GM18511 (cell line): Measurements from ENCODE around the gene SMC3.

Source experiments
- ATAC-seq: cut with Tn5 transposase; IDR thresholded peaks from one replicate; pipeline ENCODE4 v1.9.1; 2021; ENCODE audit warnings: mild to moderate bottlenecking, moderate library complexity; ENCODE audit not compliant: unreplicated experiment

Gene SMC3

DNA sequence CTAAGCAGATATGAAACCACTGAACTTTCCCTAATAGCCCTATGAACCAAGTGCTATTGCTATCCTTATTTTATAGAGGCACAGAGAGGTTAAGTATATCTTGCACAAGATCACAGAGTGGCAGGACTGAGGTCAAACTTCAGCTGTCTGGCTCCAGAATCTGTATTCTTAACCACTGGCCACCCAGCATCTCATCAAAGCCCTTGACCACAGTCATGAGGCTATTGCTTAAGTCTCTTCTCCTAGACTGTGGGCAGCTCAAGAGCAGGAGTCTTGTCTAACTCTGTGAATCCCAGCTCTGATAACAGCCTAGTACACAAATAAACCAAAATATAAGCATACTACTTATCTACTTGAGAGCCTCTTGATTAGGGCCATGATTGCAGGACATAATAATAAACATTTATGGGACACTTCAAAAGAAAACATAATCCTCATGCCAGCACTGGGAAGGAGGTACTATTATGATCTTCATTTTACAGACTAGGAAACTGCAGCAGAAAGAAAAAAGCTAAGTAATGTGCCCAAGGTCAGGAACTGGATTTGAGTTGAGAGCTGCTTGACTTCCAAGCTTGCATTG, 22.4 kb upstream of the SMC3 start:
- ATAC-seq, result no peak

DNA sequence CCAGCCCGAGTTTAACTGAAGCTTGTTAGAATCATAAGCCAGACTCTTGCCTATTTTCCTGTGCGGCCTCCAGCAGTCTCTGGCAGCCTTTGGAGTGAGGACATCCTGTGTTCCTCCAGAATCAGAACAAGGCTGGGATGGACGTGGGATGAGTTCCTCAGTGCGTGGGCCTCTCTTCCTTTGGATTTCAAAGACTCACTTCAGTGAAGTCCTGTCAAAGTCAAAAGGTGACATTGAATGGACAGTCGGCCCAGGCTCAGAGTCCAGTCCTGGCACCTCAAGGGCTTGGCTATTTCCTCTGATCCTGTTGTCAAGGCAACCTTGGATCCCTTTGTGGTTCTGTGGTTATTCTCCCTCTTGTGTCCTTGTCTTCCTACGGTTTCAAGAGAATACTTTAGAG, 21.4 kb upstream of the SMC3 start:
- ATAC-seq, result no peak

DNA sequence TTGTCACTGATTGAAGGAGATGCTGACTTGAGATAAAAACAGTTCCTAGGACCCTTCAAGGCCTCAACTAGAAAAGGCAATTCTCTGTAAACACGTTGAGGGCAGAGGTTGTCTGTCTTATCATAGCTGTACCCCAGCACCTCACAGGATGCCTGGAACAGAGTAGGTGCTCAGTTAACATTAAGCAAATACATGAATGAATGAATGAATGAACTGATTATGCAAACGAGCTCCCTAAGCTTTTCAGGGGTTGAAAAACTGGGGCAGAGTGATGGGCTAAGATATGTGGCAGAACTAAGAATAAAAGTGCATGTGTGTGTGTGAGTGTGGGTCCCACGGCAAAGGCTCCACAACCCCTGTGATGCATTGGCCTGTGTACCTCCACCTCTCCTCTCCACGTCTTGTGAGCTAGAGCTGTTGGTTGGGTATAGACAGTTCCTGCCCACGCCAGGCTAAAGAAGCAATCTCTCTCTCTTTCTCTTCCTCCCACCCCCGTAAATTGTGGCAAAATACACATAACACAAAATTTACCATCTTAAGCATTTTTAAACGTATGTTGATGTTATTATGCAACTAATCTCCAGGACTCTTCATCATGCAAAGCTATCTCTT, 20.9 kb upstream of the SMC3 start:
- no peak for ATAC-seq

DNA sequence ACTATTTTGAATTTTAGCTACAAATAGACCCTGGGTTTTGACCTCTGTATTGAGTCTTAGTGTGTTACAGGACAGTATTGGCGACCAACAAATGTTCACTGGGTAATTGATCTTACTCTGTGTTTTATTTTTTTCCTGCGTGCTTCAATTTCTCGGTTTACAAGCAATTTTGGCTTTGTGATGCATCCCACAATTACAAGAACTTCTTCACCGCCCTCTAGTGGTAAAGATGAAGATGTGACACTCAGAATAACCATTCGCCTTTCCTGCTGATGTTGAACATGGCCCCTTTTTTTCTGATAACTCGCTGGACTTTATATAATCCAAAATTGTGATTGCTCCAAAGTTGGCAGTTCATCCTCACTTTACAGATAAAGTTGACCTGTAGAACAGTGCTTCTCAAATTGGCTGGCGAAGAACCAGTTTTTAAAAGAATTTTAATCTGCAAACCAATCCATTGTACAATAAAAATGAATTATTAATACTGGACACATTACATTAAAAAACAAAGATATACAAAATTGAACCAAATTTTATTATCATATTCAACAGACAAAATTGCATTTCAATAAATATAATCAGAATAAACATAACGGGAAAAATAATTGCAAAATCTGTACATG, 20.2 kb upstream of the SMC3 start:
- ATAC-seq, result no peak

DNA sequence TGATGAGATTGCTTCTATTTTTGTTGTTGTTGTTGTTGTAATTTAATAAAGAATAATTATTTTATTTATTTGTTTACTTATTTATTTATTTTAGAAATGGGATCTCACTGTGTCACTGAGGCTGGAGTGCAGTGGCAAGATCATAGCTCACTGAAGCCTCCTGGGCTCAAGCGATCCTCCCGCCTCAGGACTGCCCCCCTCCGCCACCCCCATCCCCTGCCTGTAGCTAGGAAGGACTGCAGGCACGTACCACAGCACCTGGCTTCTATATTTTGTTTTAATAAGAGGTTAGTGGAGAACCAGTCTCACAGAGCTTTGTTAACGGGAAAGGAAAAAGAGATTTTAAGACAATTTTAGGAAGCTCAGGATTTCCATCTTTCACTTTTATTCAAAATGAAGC, 19.5 kb upstream of the SMC3 start:
- no peak for ATAC-seq

DNA sequence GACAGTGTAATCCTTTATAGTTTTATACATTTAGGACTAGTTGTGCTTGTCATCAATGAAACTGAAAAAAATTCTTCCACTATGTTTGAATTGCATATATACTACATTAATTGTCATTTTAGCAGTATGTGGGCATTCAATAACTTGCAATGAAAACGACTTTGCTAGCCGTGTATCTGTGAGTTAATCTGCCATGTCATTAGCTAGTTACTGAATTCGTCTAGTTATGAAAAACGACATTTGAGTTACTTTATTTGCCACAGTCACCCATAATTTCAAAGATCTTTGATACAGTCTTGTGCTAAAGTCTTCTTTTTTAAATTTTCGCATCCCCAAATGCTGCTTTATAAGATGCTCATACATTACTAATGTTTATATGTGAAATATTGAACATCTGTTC, 18.3 kb upstream of the SMC3 start:
- no peak for ATAC-seq

DNA sequence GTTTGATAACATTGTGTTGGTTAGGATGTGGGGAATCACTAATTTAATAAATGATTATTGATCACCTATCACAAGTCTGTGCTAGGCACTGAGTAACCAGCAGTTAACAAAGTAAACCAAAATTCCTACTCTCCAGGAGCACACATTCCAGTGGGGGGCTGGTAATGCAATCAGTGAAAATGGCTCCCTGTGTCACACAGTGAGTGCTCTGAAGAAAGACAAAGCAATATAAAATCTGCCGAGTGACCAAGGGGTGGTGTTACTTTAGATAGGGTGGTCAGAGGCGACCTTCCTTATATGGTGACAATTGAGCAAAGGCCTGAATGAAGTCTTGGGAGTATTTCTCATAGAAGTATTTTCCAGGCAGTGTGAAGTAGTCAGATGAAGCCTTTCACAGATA, 13.6 kb upstream of the SMC3 start:
- no peak for ATAC-seq

DNA sequence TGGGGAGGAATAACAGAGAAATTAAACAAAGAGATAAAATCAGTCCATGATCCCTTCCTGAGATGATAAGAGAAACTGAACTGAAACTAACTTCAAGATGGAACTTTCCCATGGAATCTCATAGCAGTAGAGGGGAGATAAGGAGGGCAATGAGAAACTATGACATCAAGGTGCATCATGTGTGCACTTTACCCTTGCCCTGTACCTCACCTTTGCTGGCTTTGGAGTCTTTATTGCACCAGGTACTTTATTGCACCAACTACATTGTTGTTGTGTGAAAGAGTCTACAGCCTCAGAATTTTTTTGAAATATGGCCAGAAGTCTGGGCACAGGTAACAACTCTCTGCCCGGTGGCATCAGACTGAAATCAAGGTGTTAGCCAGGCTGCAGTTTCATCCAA, 11.2 kb upstream of the SMC3 start:
- no peak for ATAC-seq

DNA sequence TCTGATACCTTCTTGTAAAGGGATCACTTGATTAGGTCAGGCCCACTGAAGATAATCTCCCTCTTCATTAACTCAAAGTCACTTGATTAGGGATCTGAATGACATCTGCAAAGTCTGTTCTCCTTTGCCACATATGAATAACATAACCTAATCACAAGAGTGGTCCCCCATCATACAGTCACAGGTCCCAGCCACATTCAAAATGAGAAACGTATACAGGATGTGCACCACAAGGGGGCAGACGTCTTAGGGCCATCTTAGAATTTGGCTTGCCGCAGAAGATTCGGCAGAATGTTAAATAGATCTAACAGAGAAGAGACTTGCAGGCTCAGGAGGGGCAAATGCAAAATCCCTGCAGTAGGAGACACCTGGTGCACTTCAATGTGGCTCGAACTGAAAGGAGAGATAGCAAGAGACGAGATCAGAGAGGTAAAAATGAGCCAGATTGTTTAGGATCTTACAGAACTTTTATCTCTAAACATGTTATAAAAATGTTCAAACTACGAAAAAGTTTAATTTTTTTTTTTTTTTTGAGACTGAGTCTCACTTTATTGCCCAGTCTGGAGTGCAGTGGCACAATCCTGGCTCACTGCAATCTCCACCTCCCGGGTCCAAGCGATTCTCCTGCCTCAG, 10.4 kb upstream of the SMC3 start:
- peak; percentile 80 for ATAC-seq

DNA sequence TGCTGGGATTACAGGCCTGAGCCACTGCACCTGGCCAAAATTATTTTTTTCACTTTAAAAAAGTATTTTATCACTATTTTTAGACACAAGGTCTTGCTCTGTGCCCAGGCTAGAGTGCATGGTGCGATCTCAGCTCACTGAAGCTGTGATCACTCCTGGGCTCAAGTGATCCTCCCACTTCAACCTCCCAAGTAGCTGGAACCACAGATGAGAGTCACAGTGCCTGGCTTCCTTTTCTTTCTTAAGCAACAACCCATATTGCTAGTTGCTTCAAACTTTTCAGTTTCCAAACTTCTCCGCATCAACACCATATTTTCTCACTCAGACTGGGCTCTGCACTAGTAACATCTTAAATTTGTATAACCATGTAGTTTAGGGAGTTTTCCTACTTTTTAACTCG, 9.5 kb upstream of the SMC3 start:
- no peak for ATAC-seq

DNA sequence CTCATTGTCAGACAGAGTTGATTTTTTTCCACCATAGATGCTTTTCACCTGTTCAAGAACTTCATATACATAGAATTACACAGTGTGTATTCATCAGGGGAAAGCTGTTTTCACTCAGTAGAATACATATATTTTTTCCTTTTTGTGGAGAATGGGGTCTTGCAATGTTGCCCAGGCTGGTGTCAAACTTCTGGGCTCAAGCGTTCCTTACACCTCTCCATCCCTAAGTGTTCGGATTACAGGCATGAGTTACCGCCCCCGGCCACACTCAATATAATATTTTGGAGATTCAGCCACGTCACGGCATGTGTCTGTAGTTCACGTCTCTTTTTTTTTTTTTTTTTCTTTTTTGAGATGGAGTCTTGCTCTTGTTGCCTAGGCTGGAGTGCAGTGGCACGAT, 7.5 kb upstream of the SMC3 start:
- ATAC-seq, result no peak

DNA sequence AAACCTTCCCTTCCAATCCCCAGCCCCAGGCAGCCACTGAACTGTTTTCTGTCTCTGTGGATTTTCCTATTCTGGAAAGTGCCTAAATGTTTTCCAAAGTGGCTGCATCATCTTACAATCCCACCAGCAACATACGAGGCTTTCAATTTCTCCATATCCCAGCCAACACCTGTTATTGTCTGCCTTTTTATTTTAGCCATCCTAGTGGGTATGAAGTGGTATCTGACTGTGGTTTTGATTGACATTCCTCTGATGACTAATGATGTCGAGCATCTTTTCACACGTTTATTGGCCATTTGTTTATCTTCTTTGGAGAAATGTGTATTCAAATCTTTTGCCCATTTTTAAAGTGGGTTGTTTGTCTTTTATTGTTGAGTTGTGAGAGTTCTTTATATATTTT, 6.2 kb upstream of the SMC3 start:
- no peak for ATAC-seq

DNA sequence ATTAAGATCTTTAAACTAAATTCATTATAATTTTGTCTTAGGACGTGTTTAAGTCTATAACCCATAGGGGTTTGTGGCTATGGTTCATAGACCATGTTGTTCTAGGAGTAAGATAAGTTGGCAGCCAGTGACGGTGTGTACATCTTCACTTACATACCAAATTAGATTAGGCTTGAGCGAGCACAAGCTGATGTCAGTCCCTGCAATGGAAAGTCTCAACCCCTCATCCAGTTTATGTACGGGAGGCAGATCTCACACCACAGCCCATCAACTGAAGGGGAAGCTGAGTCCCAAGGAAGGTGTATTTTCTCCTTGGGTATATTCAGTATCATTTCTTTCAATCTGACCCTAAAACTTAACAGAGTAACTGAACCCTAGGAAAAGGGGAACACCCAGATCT, 5.1 kb upstream of the SMC3 start:
- no peak for ATAC-seq

DNA sequence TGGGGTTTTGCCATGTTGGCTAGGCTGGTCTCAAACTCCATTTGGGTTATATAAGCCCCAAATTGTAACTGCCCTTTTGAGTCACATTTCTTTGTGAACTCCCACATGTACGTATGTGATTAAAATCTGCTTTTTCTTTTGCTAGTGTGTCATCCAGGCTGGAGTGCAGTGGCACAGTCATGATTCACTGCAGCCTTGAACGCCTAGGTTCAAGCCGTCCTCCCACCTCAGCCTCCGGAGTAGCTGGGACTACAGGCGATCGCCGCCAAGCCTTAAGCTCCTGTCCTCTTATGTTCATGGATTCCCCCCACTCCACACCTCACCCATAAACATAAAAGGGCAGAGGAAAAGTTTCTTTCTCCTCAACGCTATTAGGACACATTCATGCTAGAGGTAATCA, 4.4 kb upstream of the SMC3 start:
- no peak for ATAC-seq

DNA sequence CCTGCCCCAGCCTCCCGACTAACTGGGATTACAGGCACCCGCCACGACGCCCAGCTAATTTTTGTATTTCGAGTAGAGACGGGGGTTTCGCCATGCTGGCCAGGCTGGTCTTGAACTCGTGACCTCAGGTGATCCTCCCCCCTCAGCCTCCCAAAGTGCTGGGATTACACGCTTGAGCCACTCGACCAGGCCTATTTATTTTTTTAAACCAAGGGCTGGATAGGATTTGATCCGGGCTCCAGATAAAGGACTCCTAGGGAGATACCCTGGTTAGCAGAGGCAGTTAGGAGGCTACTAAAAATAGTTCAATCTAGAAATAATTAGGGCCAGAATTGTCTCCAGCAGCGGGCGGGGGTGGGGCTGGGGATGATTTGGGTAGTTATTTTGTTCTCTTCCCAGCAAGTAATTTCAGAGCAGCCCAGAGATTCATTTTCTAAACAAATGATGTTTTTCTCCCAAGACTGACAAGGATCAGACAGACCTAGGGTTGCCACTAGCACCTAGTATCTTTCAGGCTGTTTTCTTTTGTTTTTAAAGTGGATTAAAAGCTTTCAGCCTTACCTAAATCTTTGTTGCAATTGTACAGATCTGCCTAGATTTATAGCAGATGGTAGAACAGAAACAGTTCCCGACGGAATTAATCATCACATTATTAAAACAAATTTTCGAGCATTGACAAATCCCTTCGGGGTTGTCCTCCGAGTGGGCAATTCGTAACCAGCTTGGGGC, 859 bp upstream of the SMC3 start:
- no peak for ATAC-seq

DNA sequence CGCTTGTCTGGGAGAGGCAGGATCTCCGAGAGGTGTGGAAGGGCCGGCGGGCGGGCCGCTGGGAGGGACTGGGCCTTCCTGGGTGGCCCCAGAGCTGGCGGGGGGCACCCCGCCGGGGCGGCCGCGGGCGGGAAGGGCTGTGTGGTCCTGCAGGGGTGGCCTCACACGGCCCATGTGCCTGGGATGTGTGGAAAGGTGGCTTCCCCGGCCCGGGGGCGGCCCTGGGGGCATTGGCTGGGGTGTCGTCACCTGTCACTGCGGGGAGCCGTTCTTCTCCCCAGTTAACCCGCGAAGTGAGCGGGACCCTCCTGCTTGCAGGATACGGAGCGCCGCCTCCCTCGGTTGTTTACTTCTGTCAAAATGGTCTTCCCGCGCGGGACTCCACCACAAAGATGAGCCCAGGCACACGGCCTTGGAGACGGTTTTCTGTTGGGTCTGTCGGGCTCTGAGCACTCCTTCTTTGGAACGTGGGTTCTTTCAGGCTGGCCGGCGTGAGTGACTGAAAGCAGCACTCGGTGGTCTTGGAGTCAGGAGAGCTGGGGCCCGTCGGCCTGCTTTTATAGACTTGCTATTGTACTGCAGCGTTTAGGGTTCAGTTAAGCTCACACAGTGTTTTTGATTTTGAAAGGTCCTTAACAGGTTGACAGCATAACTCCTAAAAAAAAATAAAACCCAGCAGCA, 700 bp downstream of the SMC3 start:
- peak; percentile 46 for ATAC-seq

DNA sequence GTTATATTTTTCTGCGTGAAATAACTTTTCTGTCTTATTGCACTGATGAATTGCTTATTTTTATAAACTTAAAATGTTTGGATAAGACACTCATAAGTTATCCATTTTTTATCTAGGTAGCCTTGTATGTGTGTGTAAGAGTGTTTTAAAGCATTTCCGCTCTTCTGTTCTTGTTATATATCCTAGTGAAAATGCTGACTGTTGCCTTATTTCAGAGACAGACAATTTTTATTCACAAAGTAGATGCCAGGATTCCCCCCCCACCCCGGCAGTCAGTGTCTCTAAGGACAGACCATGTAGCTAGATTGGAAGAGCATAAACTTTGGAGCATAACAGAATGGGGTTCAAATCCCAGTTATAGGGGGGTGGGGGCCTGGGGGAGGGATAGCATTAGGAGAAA, 1.6 kb downstream of the SMC3 start:
- no peak for ATAC-seq

DNA sequence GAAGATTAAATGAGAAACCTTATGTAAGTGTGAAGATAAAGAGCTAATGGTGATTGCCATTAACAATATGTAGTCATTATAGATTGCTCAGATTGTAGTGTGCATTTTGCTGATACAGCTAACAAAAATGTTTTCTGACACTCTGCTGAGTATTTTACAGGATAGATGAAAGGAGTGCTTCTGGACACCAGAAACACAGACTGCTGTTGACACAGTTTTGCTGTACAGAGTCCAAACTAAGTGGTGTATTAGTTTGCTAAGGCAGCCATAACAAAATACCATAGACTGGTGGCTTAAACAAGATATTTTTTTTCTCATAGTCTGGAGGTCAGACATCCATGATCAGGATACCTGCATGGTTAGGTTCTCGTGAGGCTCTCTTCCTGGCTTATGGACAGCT, 2.2 kb downstream of the SMC3 start:
- ATAC-seq, result no peak

DNA sequence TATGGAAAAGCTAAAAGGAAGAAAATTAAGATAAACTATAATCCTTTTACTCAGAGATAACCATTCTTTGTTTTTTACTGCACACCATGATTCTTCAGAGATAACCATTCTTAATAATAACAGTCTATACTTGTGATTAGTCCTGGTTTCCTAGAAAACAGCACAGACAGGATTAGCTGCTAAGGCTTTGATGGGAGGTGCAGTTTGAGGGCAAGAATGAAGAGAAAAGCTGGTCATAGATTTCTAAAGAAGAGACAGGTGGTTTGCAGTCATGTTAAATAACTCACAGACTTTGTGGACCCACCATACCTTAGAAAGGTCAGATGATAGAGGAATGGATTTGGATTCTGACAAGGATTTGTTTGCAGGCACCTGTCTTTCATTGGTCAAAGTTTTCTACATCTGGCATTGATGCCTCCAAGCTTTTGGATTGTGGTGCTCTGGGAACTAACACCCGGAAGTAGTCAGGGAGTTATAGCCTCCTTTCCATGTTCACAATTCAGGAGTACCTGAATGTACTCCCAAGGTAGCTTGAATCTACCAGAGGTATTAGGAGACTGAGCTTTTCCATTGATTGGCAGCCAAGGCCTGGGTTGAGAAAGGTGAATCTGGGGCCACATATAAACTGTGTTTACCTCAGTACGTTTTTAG, 3.7 kb downstream of the SMC3 start:
- no peak for ATAC-seq

DNA sequence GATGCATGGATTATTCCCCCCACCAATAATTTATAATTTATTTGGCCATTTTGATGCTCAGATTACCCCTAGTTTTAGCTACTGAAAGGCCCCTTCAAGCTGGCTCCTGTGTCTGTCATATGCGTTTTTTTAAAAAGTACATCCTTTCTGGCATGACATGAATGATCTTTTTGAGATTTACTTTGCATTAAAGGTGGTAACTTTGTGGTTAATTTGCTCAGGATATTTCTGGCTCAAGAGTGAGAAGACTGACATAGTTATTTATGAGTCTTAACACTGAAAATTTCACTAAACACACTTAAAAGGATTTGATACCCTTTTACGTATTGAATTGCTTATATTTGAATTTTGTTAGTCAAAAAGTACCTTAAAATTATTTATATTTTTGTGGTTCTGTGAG, 5.4 kb downstream of the SMC3 start:
- ATAC-seq, result no peak

DNA sequence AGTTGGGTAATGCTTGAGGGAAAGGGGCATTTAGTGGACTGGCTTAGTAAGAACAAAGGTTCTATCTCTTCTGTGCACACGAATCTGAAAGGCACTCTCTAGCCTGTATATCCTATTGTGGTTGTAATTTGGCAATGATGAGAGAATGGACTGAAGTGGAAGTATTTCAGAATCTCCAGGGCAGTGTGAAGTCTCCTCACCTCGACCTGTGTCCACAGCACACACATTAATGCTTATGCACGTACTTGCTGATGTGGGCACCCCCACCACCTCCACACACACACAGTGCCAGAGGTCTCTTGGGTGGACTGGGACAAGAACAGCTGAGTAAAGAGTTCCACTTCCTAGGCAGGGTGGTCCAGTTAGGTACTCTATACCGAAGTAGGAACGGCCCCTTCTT, 6.9 kb downstream of the SMC3 start:
- ATAC-seq, result no peak
